Activated naive CD8-positive, alpha-beta T cell treated with anti-CD3 and anti-CD28 coated beads for 36 hours (primary cell): ENCODE measurements around the gene KRTDAP. TPM values are rescaled to one million over a fixed set of nuclear protein-coding genes. Genes with fewer than 3 reads are reported as not detected.

Experiments used
- total RNA-seq, 2 experiments: library from RNA; stranded (reverse); gene quantifications; one replicate each; pipeline ENCODE4 v1.2.3, GENCODE V29; 2021

KRTDAP gene
- total RNA-seq, 2 experiments from 2014 or later, result not detected

Other genes starting within 250 kb of the KRTDAP start
- 10 to 100 TPM; 40.6 to 43.9 TPM for gene LSR, start 241.5 kb downstream of the KRTDAP start, total RNA-seq
- 100 to 1,000 TPM; 105 to 109 TPM for gene USF2, start 221.5 kb downstream of the KRTDAP start, total RNA-seq
- gene HAMP, start 207.9 kb downstream of the KRTDAP start, total RNA-seq, result under 1 TPM; 0.32 to 0.37 TPM
- under 1 TPM; 0.20 to 0.29 TPM for gene MAG, start 198.3 kb downstream of the KRTDAP start, total RNA-seq
- 1 to 10 TPM; 3.0 to 3.2 TPM for gene CD22, start 161.3 kb downstream of the KRTDAP start, total RNA-seq
- gene FFAR1, start 142.6 kb downstream of the KRTDAP start, total RNA-seq, result under 1 TPM in 1 of 2 experiments, not detected in 1; 0.08 TPM
- 1 to 10 TPM; 1.2 to 1.3 TPM for gene FFAR3, start 132.0 kb downstream of the KRTDAP start, total RNA-seq
- gene GPR42, start 119.4 kb downstream of the KRTDAP start, total RNA-seq, result under 1 TPM in 1 of 2 experiments, not detected in 1; 0.16 TPM
- not detected for gene FFAR2, start 42.2 kb downstream of the KRTDAP start, total RNA-seq
- 1 to 10 TPM; 1.4 to 1.5 TPM for gene DMKN, start 23.2 kb upstream of the KRTDAP start, total RNA-seq
- not detected for gene SBSN, start 37.8 kb upstream of the KRTDAP start, total RNA-seq
- not detected for gene GAPDHS, start 43.0 kb upstream of the KRTDAP start, total RNA-seq
- 10 to 100 TPM; 74.4 to 81.6 TPM for gene TMEM147, start 55.2 kb upstream of the KRTDAP start, total RNA-seq
- not detected for gene ATP4A, start 73.2 kb upstream of the KRTDAP start, total RNA-seq
- not detected for gene PMIS2, start 95.7 kb upstream of the KRTDAP start, total RNA-seq
- 10 to 100 TPM; 37.9 to 44.6 TPM for gene HAUS5, start 122.3 kb upstream of the KRTDAP start, total RNA-seq
- gene RBM42, start 138.6 kb upstream of the KRTDAP start, total RNA-seq, result 10 to 100 TPM; 91.7 to 99.1 TPM
- gene ETV2, start 151.3 kb upstream of the KRTDAP start, total RNA-seq, result 1 to 10 TPM; 1.5 to 2.3 TPM
- 100 to 1,000 TPM; 414 to 433 TPM for gene COX6B1, start 157.9 kb upstream of the KRTDAP start, total RNA-seq
- 1 to 10 TPM; 1.6 to 1.8 TPM for gene UPK1A, start 176.1 kb upstream of the KRTDAP start, total RNA-seq
- gene ZBTB32, start 214.1 kb upstream of the KRTDAP start, total RNA-seq, result 100 to 1,000 TPM; 220 to 238 TPM
- gene KMT2B, start 227.5 kb upstream of the KRTDAP start, total RNA-seq, result 10 to 100 TPM; 42.2 to 45.5 TPM